GM12878 (cell line): ENCODE data around the gene S1PR3. TPM values are rescaled to one million over a fixed set of nuclear protein-coding genes. Genes with fewer than 3 reads are reported as not detected.

Experiments used
- ATF3 ChIP-seq: IDR thresholded peaks from 2 replicates; pipeline ENCODE4 v1.6.1; 2011; ENCODE audit warnings: low read depth, mild to moderate bottlenecking, low read length, moderate library complexity, borderline replicate concordance; ENCODE audit errors: extremely low read depth
- NKRF ChIP-seq: fragments of 450-650 bp; conservative IDR thresholded peaks from 2 replicates; pipeline ENCODE4 v1.6.1; 2017; ENCODE audit warnings: mild to moderate bottlenecking, moderate library complexity
- polyA plus RNA-seq, 11 experiments: library from polyadenylated mRNA; depleted of rRNA in 4 of 11; unstranded in 6 of 11; stranded (reverse) in 5 of 11; fragments of >200 nt; fragmentation: Nextera tagmentation in 4 of 11; fragmentation: Illumina TruSeq in 1 of 11; extraction: Ambion mirVana in 4 of 11; extraction: Trizol in 1 of 11; gene quantifications; 1 replicate in 1 of 11; 2 replicates in 10 of 11; pipeline versions ENCODE4 v1.2.1 to v1.2.3, GENCODE V29; 2011 to 2016; ENCODE audit warnings: inconsistent platforms in 2 of 11, missing spikeins in 2 of 11, low read depth in 1 of 11
- total RNA-seq, 4 experiments: library from RNA; depleted of rRNA in 3 of 4; stranded (reverse); fragments of >200 nt in 3 of 4; fragmentation: Illumina TruSeq in 1 of 4; extraction: Trizol in 1 of 4; gene quantifications; 2 replicates each; pipeline versions ENCODE4 v1.2.1 to v1.2.3, GENCODE V29; 2013 to 2021

S1PR3 gene
- total and polyA plus RNA-seq, 10 of the 15 experiments (the other 5 are each of a cell fraction or from before 2014, with no cell fraction given) = 0.01 to 0.18 (median 0.01) TPM; not detected in 7

GRCh38 chr9:89053301-89053700 lies 62.0 kb downstream of the S1PR3 start (continued):
- no peak for TF ChIP-seq NKRF
- no peak for TF ChIP-seq ATF3

Other genes with a start within 250 kb of the S1PR3 start
- gene SHC3, start 187.3 kb downstream of the S1PR3 start, total RNA-seq (2014; rRNA removed) = 0.06 TPM in 1 of 2 replicates, not detected in the other
- not detected in 2 replicates for gene SHC3, start 187.3 kb downstream of the S1PR3 start, total RNA-seq (2014; rRNA removed; fragmentation: Illumina TruSeq; extraction: Trizol)
- 0.03 TPM in 1 of 2 replicates, not detected in the other for gene SHC3, start 187.3 kb downstream of the S1PR3 start, total RNA-seq (2021)
- 0.01 TPM in 1 of 2 replicates, not detected in the other for gene SHC3, start 187.3 kb downstream of the S1PR3 start, polyA plus RNA-seq (2011; rRNA removed)
- 0.03 TPM in 1 of 2 replicates, not detected in the other for gene SHC3, start 187.3 kb downstream of the S1PR3 start, polyA plus RNA-seq (2014; fragmentation: Illumina TruSeq; extraction: Trizol)
- not detected for gene SHC3, start 187.3 kb downstream of the S1PR3 start, polyA plus RNA-seq (2014; fragmentation: Nextera tagmentation; extraction: Ambion mirVana)
- 0.03 TPM in 1 of 2 replicates, not detected in the other for gene SHC3, start 187.3 kb downstream of the S1PR3 start, polyA plus RNA-seq (2014; rRNA removed)
- gene SHC3, start 187.3 kb downstream of the S1PR3 start, polyA plus RNA-seq (2016; fragmentation: Nextera tagmentation; extraction: Ambion mirVana) = not detected